Spleen (tissue), 7 donors: ENCODE data around the gene HRK.

Experiments
- CTCF ChIP-seq, 11 experiments: fragments of 200-600 bp in 7 of 11; fragments of 450-650 bp in 4 of 11; sonication (generic) in 4 of 11; IDR thresholded peaks in 8 of 11; conservative IDR thresholded peaks in 3 of 11; 1 replicate in 7 of 11; 2 replicates in 4 of 11; pipeline versions ENCODE4 v1.4.0 to v1.8.0; 2016 to 2021; ENCODE audit warnings: antibody characterized with exemption in 11 of 11, inconsistent platforms in 4 of 11, mild to moderate bottlenecking in 1 of 11
- POLR2A ChIP-seq, 3 donors: fragments of 450-650 bp; IDR thresholded peaks; one replicate each; pipeline ENCODE4 v1.5.1; 2017; ENCODE audit warnings: antibody characterized with exemption in 3 of 3, mild to moderate bottlenecking in 1 of 3
- donor health status: DM: no; HTN: no; CAD: no; lungs with moderate emphysema.
- donor health status: DM: no; HTN: no; CAD: no.
- donor health status: DM: no; HTN: no; CAD: no.

GRCh38 chr12:116879509-116880212, 1.6 kb downstream of the HRK start:
- TF ChIP-seq POLR2A (IDR thresholded peaks at IDR 0.05): no peak
- no peak for TF ChIP-seq CTCF (IDR thresholded peaks at IDR 0.05 in 8 of 11, conservative IDR thresholded peaks at IDR 0.05 in 3 of 11)
